ENCODE results near the gene RALY. TPM values are rescaled to one million over a fixed set of nuclear protein-coding genes. Genes with fewer than 3 reads are reported as not detected.
"Not testable (repeated sequence)": the region's sequence is repeated elsewhere in the genome, so short reads cannot be mapped to it uniquely, and the experiment has no call there.

Gene RALY
- polyA plus RNA-seq, 3 donors: 66.0 to 109 (median 100) TPM

DNA sequence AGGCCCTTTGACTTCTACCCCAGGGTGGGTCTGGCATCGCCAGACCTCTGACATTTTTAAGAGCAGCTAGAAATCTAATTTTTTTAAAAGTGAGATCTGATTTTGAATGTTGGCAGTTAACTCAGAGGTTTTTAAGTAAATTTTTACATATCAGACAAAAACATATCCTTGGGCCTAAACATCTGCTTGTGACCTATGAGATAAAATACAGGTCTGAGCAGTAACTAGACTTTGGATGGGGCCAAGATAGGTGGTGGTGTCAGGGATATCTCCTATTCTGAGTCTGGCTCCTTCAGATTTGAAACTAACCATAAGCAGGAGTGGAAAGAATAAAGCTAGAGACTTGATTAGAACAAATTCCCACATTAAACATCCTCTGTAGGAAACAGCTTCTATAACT lies 17.6 kb downstream of the RALY start:
- WGBS, 3 donors: 83 to 97% (median 87%) methylated on average over 1 of the region's 1 CpG
- no peak overlapping the region for H3K27ac ChIP-seq (ENCODE audit: low read depth, low read length)

DNA sequence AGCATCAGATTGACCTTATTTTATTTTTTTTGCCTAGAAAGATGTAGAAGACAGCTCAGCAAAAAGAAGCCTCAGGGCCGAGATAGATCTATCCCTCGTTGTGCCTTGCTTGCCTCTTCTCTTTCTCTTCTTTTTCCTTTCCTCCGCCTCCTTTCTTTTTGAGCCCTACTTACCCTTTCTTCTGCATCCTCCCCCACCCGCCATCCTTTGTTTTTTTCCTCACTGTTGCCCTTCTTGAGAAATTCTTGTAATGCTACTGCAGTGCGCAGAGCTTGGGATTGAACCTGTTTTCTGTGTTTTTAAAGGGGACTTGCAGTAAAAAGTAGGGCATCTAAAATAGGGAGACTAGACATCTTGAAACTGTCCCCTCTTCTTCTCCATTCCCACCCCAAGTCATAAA lies 18.6 kb downstream of the RALY start:
- 90 to 94% (median 94%) methylated on average over 5 of the region's 5 CpGs for WGBS, 3 donors
- no peak overlapping the region for H3K27ac ChIP-seq (ENCODE audit: low read depth, low read length)

DNA sequence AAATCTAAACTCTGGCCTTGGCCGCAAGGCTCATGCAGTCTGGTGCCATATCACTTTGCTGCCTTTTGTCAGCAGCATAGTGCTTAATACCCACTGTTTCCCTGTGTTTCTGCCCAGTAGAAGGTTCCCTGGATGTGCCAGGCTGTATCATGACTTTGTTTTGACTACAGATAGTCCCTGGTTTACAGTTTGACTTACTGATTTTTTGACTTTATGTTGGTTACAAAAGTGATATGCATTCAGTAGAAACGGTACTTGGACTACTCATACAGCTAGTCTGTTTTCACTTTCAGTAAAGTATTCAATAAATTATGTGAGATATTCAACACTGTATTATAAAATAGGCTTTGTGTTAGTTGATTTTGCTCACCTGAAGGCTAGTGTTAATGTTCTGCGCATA lies 19.0 kb downstream of the RALY start:
- WGBS, 3 donors: 84 to 89% (median 88%) methylated on average over 3 of the region's 3 CpGs
- H3K27ac ChIP-seq (ENCODE audit: low read depth, low read length): no peak overlapping the region

DNA sequence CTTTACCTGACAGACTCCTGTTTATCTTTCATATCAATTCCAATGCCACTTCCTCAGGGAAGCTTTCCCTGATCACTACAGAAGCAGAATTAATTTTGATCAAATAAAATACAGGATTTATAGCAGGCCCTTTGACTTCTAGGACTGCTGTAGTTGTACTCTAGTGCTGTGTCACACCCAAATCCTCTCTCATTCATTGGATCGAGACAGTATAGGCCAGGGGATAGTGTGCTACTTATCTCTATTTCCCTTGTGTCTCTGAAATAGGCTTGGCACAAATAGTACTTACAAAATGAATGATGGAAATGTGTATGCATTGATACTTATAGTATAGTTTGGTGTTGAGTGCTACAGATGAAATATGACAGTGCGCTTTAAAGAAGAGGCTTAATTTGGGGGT lies 19.8 kb downstream of the RALY start:
- no peak overlapping the region for H3K27ac ChIP-seq (ENCODE audit: low read depth, low read length)
- 80 to 90% (median 87%) methylated on average over 2 of the region's 2 CpGs for WGBS, 3 donors

DNA sequence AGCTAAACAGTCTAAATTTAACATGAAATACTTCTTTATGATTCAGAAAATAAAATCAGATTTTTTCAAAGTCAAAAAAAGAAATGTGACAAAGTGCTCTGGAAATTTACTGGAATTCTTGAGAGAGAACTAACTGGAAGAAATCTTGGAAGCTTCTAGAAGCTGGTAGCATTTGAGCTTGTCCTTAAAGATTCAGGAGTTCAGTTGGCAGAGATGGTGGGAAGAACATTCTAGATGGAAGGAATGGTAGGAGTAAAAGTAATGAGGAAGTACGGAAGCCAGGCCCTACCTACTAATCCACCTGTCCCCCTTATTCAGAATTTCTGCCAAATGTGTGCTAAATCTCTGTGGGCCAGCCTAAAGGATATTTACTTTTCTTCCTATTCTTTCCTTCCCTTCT lies 21.2 kb downstream of the RALY start:
- H3K27ac ChIP-seq (ENCODE audit: low read depth, low read length): no peak overlapping the region
- WGBS, 3 donors: 78 to 95% (median 94%) methylated on average over 1 of the region's 1 CpG

DNA sequence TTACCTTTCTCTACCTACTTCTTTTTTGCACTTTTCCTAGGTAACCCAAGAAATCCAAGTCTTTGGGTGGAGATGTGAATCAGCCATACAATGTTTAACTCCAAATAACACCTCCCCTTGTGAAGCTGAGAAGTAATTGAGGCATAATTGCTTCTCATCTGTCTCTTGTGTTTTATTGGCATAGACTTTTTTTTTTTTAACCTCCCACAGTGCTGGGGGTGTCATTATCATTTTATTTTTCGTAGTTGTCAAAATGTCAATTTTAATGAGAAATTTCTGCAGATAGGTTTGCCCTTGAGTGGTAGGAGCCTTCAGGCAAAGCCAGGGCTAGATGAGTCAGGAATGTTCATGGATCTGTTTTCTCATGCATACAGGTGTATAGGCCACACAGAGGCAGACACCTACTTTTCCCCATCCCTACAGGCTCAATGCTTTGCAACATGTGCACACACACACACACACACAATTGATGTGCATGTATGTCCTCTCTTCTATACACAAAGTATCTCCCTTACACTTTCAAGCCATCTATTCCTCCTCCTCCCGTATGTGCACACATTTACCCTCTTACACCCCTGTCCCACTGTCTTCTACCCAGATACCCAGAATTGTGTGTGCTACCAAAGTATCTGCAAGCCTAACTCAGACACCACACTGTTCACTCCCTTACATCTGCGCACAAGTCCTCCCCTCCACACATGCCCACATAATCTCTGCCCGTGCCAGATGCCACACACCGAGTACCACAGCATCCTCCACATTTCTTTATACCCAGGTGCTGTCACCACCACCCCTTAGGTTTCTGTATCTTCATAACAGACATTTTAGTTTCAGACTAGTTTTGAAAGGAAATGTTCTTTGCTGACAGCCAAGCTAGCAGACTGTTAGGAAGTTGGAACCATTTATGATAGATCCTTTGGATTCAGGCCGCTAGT lies 22.0 kb downstream of the RALY start:
- WGBS, 3 donors: 77 to 83% (median 78%) methylated on average over 6 of the region's 6 CpGs
- H3K27ac ChIP-seq (ENCODE audit: low read depth, low read length): no peak overlapping the region

DNA sequence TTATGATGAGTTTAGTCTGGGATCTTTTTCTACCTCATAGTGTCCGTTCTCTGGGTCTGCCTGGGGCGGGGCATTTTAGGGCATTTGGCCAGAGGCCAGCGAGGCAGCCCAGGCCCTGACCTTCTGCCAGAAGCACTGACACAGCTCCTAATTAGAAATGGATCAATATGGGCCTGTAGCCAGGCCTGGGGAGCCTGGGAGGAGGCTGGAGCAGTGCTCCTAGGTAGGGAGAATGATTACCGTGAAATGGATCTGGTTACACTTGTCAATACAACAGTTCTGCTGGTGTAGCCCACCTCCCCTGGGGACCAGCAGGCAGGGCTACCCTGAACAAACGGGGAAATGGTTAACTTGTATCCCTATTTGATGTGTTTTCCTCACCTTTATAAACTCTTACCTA lies 23.0 kb downstream of the RALY start:
- no peak overlapping the region for H3K27ac ChIP-seq (ENCODE audit: low read depth, low read length)
- 37 to 76% (median 64%) methylated on average over 5 of the region's 5 CpGs for WGBS, 3 donors

DNA sequence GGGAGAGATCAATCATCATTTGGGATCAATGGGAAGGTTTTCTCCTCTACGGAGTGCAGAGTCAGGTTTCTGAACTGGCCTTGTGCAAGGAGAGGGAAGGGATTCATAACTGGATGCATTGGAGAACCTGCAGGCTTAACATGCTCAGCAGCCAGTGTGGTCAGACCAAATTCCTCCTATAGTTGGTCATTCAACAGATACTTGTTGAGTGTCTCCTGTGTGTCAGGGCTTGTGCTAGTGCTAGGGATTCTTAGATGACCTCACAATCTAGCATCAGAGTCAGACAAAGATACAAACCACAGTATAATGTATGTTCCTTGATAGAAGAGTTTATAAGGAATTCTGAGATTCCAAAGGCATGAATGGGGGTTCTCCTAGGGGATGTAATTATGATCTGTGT lies 23.9 kb downstream of the RALY start:
- 67 to 100% (median 98%) methylated on average over 1 of the region's 1 CpG for WGBS, 3 donors
- H3K27ac ChIP-seq (ENCODE audit: low read depth, low read length): no peak overlapping the region

DNA sequence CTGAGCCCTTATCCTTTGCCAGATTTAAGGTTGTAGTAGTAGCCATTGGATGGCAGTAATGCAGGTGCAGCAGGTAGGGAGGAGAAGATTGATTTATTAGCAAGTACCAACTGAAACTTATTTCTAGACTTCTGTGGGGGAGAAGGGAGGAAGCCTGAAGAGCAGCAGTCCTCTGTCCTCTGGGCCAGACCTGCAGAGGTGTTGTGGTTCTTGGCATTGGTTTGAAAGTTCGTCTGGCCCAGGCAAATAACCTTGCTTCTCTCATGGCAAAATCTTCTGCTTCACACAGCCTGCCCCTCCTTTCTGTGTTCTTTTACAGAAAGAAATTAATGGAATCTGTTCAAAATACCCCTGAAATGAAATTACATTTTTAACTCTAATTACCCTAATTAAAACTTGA lies 24.5 kb downstream of the RALY start:
- WGBS, 3 donors: 33 to 70% (median 69%) methylated on average over 1 of the region's 1 CpG
- H3K27ac ChIP-seq (ENCODE audit: low read depth, low read length): no peak overlapping the region

DNA sequence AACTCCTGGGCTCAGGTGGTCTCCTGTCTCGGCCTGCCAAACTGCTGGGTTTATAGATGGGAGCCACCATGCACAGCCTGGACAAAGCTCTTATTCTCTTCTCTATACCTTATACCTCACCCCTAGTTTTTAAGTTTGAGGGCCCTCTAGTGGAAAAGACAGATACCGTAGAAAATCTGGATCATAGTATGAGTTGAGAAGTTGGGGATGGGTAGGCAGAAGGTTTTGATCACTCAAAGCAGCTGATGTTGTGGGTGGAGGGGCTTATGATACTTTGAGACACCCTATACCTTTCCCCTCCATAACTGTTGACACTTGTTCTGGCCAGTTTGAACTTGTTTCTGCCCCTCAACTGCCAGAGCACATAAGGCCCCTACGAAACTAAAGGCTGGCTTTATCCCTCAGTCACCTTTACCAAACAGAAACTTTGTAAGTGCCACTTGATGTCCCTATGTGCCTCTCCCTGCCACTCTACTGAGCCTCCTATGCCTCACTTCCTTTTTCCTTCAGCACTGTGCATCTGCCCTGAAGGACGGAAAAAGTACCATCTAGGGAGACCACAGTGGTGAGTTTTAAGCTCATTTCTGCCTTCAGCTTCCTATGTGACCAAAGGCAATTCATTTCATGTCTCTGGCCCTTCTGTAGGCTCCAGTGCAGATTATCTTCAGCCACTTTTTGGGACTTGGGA lies 28.6 kb downstream of the RALY start:
- 75 to 78% (median 76%) methylated on average over 4 of the region's 4 CpGs for WGBS, 3 donors
- no peak overlapping the region for H3K27ac ChIP-seq (ENCODE audit: low read depth, low read length)

DNA sequence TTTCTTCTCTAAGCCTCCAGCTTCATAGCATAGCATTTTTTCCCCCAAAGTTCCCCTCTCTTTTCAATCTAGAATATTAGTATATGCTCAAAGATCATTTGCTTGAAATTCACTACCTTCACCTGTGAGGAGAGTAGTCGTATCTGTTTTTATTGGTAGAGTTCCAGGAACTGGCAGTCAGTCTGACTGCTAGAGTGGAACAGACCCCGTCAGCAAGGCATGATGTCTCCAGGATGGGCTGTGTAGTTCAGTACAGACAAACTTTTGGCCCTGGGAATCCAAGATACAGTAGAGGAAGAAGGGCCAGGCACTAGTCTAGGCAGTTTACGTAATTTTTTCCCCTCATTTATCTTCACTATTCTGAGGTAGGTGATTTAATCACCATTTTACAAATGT lies 29.1 kb downstream of the RALY start:
- 70 to 87% (median 84%) methylated on average over 3 of the region's 3 CpGs for WGBS, 3 donors
- no peak overlapping the region for H3K27ac ChIP-seq (ENCODE audit: low read depth, low read length)

DNA sequence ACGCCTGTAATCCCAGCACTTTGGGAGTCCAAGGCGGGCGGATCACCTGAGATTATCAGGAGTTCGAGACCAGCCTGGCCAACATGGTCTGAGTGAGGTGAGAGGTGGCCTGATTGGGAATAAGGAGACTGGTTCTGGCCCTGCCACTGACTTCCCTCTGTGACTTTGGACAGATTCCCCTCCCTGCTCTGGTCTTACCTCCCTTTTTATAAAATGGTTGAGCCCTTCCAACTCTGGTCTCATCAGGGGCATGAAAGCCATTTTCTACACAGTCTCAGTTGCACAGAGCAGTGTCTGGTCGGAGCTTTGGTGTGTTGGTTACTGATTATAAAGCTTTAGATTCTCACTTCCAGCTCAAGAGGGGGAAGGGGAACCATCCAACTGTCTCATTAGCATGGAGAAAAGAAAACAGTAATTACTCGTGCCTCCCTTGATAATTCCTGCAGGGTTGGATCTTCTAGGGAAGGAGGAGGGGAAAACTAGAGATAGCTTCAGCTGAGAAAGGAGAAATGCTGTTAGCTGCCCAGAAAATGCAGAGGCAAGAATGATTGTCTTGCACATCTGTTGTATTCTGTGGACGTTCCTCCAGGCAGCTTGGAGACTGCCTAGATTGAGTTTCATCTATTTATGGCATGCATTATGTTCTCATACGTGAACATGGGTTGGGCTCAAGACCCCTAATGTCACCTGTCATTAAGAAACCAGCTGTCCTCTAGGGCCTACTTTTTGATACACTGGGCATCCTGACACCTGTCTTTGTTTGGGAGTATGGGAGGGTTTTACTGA lies 30.4 kb downstream of the RALY start:
- WGBS, 3 donors: 70 to 76% (median 72%) methylated on average over 8 of the region's 8 CpGs
- no peak overlapping the region for H3K27ac ChIP-seq (ENCODE audit: low read depth, low read length)

DNA sequence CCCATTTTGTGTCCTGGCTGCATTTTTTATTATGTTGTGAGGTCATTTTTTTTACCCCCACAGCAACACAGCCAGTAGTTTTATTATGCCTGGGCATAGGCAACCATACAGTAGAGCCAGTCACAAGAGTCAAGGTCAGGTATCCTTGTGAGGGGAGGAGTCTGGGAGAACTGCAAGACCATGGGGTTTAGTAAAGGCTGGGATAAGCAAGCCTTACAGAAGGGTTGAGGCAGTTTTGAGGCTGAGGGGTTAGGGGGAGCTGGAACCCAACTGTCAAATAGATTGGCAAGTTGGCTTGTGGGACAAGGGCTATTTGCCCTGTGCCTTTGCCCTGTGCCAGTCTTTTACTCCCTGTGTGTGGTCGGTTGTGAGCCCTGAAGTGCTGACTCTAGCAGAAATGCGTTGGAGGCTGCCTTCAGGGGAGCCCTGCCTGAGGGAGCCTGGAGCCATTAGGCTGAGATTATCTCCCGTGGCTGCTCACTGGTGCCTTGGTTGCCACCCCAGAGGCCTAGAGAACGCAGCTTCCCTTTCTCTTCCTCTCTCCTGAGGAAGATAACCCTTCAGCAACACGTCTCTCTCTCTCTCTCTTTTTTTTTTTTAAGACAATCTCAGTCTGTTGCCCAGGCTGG lies 31.1 kb downstream of the RALY start:
- WGBS, 3 donors: 17 to 42% (median 36%) methylated on average over 5 of the region's 5 CpGs
- no peak overlapping the region for H3K27ac ChIP-seq (ENCODE audit: low read depth, low read length)

DNA sequence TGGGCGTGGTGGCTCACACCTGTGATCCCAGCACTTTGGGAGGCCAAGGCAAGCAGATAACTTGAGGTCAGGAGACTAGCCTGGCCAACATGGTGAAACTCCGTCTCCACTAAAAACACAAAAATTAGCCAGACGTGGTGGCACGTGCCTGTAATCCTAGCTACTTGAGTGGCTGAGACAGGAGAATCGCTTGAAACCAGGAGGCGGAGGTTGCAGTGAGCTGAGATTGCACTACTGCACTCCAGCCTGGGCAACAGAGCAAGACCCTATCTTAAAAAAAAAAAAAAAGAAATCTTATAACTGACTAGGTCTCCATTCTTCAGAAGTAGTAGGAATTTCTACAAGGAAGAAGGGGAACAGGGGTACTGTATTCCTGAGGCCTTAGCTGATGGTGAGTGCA lies 34.3 kb downstream of the RALY start:
- WGBS, 3 donors: 99% methylated on average over 6 of the region's 6 CpGs
- H3K27ac ChIP-seq (ENCODE audit: low read depth, low read length): not testable (repeated sequence)

DNA sequence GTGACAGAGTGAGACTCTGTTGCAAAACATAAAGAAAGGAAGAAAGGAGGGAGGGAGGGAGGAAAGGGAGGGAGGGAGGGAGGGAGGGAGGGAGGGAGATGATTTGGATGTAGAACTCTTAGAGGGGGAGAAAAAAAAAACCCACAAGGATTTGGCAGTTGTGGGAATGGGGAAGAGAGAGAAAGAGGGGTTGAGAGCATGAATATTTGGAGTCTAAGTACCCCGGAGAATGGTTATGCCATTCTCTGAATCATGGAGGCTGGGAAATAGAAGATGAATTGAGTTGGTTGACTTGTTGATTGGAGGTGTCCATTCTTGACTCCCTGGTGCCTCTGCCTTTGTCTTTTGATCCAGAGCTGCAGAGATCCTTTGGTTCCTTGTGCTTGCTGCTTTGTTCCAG lies 35.7 kb downstream of the RALY start:
- 91 to 100% (median 100%) methylated on average over 1 of the region's 1 CpG for WGBS, 3 donors
- H3K27ac ChIP-seq (ENCODE audit: low read depth, low read length): no peak overlapping the region

DNA sequence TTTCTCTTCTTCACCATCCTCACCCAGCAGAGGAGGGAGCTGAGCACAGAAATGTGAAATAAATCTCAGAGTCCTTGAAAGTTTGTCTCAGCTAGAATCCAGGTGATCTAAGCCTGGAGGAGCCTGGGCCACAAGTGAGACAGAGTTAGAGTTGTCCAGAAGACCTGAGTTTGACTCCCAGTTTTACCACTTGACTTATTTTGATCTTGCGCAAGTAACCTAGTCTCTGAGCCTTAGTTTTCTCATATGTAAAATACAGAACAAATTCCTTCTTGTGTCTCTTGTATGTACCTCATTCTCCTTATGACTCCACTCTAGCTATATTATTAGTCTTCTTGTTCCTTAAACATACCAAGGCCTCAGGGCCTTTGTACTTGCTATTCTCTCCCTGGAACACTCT lies 36.7 kb downstream of the RALY start:
- 100% methylated on average over 1 of the region's 1 CpG for WGBS, 3 donors
- H3K27ac ChIP-seq (ENCODE audit: low read depth, low read length): no peak overlapping the region

DNA sequence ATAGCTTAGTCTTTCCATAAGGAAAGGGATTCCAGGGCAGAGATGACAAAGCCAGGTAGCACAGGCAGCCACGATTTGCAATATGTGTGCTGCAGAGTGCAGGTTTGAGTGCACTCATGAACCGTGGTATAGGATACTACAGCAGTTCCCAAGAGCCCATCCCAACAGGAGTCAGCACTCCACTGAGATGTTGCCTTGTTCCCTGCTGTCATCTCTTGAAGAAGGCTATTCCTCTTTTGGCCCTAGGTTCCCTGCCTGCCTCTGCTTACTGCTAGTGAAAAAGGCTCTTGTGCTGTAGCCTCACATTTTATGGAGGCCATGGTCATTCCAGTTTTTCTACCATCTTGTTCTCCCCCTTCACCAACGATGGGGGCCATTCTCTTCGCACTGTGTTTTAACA lies 40.2 kb downstream of the RALY start:
- WGBS, 3 donors: 81 to 95% (median 90%) methylated on average over 4 of the region's 4 CpGs
- no peak overlapping the region for H3K27ac ChIP-seq (ENCODE audit: low read depth, low read length)

DNA sequence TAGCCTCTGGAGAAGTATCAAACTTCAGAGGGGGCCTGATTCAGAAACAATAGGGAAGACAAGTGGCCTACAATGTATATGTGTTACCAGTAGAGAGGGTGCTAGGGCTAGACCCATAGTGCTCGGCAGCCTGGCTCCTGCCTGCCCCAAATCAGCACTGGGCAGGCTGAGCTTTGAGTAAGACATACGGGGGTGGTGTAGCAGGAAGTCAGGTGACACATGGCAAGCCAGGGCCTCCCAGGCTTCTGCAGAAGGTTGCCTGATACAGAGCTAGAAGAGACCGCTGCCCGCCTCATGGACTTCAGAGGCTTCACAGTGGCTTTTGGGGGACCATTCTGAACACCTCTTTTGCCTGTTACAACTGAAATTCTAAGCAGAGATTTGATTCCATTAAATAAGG lies 43.4 kb downstream of the RALY start:
- no peak overlapping the region for H3K27ac ChIP-seq (ENCODE audit: low read depth, low read length)
- 64 to 86% (median 67%) methylated on average over 4 of the region's 4 CpGs for WGBS, 3 donors

DNA sequence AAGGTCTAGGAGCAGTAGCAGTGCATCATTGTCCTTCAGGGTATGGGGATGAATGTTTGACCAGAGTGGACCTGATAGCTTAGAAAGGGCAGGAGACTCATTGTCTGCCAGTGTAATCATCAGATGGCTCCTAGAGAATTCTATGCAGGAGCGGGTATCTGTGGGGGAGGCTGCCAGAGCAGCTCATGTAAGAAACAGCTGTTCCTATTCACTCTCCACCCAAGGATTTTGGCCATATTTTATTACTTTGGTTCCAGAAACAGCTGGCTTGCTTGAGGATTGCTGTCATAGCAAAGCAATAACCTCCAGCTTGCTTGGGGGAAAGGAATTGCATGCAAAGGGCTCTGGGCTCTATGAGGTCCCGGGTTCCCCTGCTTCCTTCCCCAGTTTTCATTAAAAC lies 44.1 kb downstream of the RALY start:
- no peak overlapping the region for H3K27ac ChIP-seq (ENCODE audit: low read depth, low read length)

More for the DNA sequence above, 44.1 kb downstream of the RALY start:
- WGBS, 3 donors: 41 to 92% (median 59%) methylated on average over 2 of the region's 2 CpGs

All from adipose tissue (tissue), 3 donors.